ENCODE data around the gene OLAH. TPM values are rescaled to one million over a fixed set of nuclear protein-coding genes. Genes with fewer than 3 reads are reported as not detected.

Gene OLAH
- total RNA-seq, 1 experiment from 2014 or later: not detected

- TF ChIP-seq AFF4 (CRISPR knock-in tag; IDR thresholded peaks at IDR 0.05; ENCODE audit: borderline replicate concordance) (no peak), ATF6 (CRISPR knock-in tag; IDR thresholded peaks at IDR 0.05) (no peak), ZBTB43 (CRISPR knock-in tag; IDR thresholded peaks at IDR 0.05) (no peak), ZNF532 (CRISPR knock-in tag; IDR thresholded peaks at IDR 0.05; ENCODE audit: borderline replicate concordance) (no peak), GTF2I (CRISPR knock-in tag; conservative IDR thresholded peaks at IDR 0.05) (no peak), PREB (CRISPR knock-in tag; IDR thresholded peaks at IDR 0.05; ENCODE audit: borderline replicate concordance) (no peak), USF1 (CRISPR knock-in tag; IDR thresholded peaks at IDR 0.05) (no peak), ZNF138 (CRISPR knock-in tag; conservative IDR thresholded peaks at IDR 0.05) (no peak), TEAD1 (CRISPR knock-in tag; IDR thresholded peaks at IDR 0.05) (no peak), ZNF425 (CRISPR knock-in tag; conservative IDR thresholded peaks at IDR 0.05) (no peak)
Observed at GRCh38 chr10:15116225-15116624, 72.5 kb downstream of the OLAH start (continued).
